Activated B cell treated with CpG ODN at 0.5 μM for 24 hours (primary cell): ENCODE results near the gene IGHMBP2. TPM values are rescaled to one million over a fixed set of nuclear protein-coding genes. Genes with fewer than 3 reads are reported as not detected.

Experiments
- ATAC-seq: fragments of 200-7000 bp; cut with Tn5 transposase; one replicate; pipeline ENCODE4 v1.10.0; 2021; ENCODE audit warnings: low read depth, mild to moderate bottlenecking, moderate library complexity
- CTCF ChIA-PET: fragments of 350-600 bp; sonication (Branson Sonifier 250); formaldehyde crosslinking; loops from one replicate; lab custom pipeline; 2021; ENCODE audit warnings: antibody characterized with exemption; lab: Charles Lee
- POLR2A ChIA-PET: fragments of 350-600 bp; sonication (Branson Sonifier 250); formaldehyde crosslinking; loops from one replicate; lab custom pipeline; 2021; ENCODE audit warnings: antibody characterized with exemption; lab: Charles Lee
- DNase-seq: peaks from one replicate; pipeline ENCODE4 v3.0.0; 2022
- H3K27ac Mint-ChIP-seq: one replicate; pipeline ENCODE4 v1.8.0; 2020; ENCODE audit warnings: mixed read lengths
- H3K27me3 Mint-ChIP-seq: one replicate; pipeline ENCODE4 v1.8.0; 2021; ENCODE audit warnings: mixed read lengths
- H3K36me3 Mint-ChIP-seq: one replicate; pipeline ENCODE4 v1.8.0; 2021; ENCODE audit warnings: low read depth, mixed read lengths
- H3K4me1 Mint-ChIP-seq: one replicate; pipeline ENCODE4 v1.8.0; 2021; ENCODE audit warnings: mixed read lengths
- H3K4me3 Mint-ChIP-seq: one replicate; pipeline ENCODE4 v1.8.0; 2020; ENCODE audit warnings: mild to moderate bottlenecking, mixed read lengths
- H3K9me3 Mint-ChIP-seq: one replicate; pipeline ENCODE4 v1.8.0; 2020; ENCODE audit warnings: mixed read lengths
- CTCF ChIP-seq: fragments of 200-600 bp; IDR thresholded peaks from one replicate; pipeline ENCODE4 v1.8.0; 2022; ENCODE audit warnings: antibody characterized with exemption, mild to moderate bottlenecking
- intact Hi-C: fragments of 100-400 bp; cut with micrococcal nuclease; formaldehyde crosslinking; loops from one replicate; pipeline ENCODE4 v1.15.1; 2024
- total RNA-seq: library from RNA; stranded (reverse); gene quantifications from 2 replicates; pipeline ENCODE4 v1.2.3, GENCODE V29; 2022

IGHMBP2 gene
- total RNA-seq, 1 donor from 2014 or later, result 33.8 TPM

DNA sequence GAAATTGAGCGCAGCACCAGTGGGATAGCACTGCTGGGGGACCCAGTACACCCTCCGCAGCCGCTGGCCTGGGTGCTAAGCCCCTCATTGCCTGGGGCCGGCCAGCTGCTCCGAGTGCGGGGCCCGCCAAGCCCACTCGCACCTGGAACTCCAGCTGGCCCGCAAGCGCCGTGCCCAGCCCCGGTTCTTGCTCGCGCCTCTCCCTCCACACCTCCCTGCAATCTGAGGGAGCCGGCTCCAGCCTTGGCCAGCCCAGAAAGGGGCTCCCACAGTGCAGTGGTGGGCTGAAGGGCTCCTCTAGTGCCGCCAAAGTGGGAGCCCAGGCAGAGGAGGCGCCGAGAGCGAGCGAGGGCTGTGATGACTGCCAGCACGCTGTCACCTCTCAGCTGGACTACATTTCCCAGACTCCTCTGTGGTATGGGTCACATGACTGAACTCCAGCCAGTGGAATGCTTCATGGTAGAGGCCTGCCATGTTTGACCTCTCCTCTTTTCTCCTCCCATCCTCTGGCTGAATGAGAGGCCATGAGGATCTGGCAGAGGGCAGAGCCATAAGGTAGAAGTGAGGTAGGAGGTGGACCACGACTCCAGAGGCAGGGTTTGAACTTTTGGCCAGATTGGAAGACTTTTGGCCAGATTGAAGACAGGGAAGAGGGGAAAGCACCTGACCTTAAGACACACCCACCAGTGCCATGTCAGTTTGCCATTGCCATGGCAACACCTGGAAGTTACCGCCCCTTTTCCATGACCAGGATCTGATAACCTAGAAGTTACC is 70.9 kb downstream of the IGHMBP2 start:
- H3K27ac Mint-ChIP-seq, result no peak overlapping the region
- H3K27me3 Mint-ChIP-seq, result peaks cover 20% of the 10 kb centered on the region
- TF ChIP-seq CTCF, result no peak
- ATAC-seq (peak; percentile 45), DNase-seq (no peak)
- intact Hi-C loops, result no loop called here
- H3K36me3 Mint-ChIP-seq, result no peaks in the 10 kb centered on the region
- CTCF ChIA-PET, result no interaction called here
- POLR2A ChIA-PET, result no interaction called here
- H3K4me3 Mint-ChIP-seq, result no peak overlapping the region
- H3K4me1 Mint-ChIP-seq, result no peaks in the 10 kb centered on the region
- no peaks in the 10 kb centered on the region for H3K9me3 Mint-ChIP-seq

DNA sequence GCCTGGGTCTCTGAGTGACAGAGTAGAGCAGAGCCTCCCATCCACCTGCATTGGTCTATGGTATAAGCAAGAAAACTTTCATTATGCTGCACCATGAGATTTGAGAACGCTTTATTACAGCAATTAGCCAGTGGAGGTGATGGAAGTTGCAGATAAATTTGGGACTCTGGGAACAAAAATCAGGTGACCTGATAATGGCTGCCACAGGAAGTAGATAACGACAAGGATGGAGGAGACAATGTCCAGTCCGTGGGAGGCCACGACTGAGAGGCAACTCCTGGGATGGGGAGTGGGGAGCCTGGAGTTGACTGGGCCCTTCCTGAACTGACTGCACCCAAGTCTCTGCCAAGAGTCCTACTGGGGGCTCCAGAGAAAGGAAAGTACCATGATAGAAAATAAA is 72.4 kb downstream of the IGHMBP2 start:
- Mint-ChIP-seq H3K4me3 (no peak overlapping the region), H3K27me3 (peaks cover 17% of the 10 kb centered on the region), H3K36me3 (no peaks in the 10 kb centered on the region), H3K27ac (no peak overlapping the region), H3K9me3 (no peaks in the 10 kb centered on the region), H3K4me1 (no peaks in the 10 kb centered on the region)
- TF ChIP-seq CTCF, result no peak
- POLR2A ChIA-PET, result no interaction called here
- intact Hi-C loops, result no loop called here
- ATAC-seq (no peak), DNase-seq (no peak)
- CTCF ChIA-PET, result no interaction called here

DNA sequence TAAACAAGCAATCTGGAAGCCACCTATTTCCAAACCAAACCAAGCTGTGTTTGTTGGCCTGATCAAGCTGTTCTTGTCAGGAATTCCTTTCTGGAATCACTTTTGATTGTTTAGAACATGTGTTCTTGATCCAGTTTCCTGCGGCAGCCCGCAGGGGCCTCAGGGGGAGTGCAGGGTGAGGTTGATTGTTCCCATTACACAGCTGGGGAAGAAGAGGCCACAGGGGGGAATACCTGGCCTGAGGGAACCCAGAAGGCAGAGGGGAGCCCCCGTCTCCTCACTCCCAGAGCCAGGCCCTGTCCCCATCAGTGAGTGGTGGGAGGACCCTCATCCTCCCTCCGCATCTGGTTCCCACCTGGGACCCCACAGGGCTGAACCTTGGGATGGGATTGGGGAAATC is 72.9 kb downstream of the IGHMBP2 start:
- ATAC-seq (no peak), DNase-seq (no peak)
- peaks cover 15% of the 10 kb centered on the region for H3K27me3 Mint-ChIP-seq
- POLR2A ChIA-PET, result interaction anchor here (0.6 kb wide), 1 partner anchor 14 kb away, joined by 4 read pairs; no protein-coding TSS in a partner anchor
- no peaks in the 10 kb centered on the region for H3K4me1 Mint-ChIP-seq
- intact Hi-C loops, result no loop called here
- H3K27ac Mint-ChIP-seq, result no peak overlapping the region
- no peak for TF ChIP-seq CTCF
- H3K9me3 Mint-ChIP-seq, result peaks cover under 1% of the 10 kb centered on the region
- H3K4me3 Mint-ChIP-seq, result no peak overlapping the region
- H3K36me3 Mint-ChIP-seq, result no peaks in the 10 kb centered on the region
- CTCF ChIA-PET, result interaction anchor here (0.8 kb wide), 1 partner anchor 23 kb away, joined by 3 read pairs; no protein-coding TSS in a partner anchor

DNA sequence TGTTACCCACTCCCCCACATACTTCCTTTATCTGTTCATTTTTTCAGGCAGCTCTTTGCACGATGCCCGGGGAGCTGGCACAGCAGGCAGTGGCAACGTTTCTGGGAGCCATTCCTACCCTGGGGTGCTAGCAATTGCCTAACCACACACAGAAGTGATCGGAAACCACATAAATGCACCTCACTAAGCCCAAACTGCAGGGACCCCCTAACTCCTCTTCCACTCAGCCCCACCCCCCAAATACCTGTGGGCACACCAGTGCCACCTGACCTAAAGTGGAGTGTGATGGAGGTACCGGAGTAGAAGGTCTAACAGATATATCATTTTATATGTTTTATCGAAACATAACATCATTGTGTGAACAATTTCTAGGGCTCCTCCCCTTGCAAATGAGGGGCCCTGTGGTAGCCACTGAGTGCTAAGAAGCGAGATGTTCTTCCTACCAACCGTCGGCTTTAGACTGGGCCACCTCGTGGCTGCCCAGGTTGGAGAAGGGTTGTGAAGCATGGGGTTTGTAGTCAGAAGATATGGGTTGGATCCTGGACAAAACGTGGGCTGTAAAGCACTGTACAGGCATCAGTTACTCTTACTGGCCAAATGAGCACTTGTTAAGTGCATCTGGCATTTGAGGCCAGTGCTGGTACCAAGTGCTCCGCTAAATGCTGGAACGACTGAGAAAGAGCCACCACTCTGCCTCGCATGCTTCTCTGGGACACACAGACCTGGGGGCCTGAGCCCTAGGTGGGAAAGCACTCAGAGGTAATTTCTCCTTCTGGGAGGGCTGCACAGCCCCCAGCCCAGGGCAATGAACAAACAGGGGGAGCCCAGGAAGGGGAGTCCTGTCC is 74.3 kb downstream of the IGHMBP2 start:
- Mint-ChIP-seq H3K4me3 (no peak overlapping the region), H3K9me3 (peaks cover 5% of the 10 kb centered on the region), H3K27me3 (peaks cover 11% of the 10 kb centered on the region), H3K27ac (no peak overlapping the region), H3K4me1 (no peaks in the 10 kb centered on the region), H3K36me3 (no peaks in the 10 kb centered on the region)
- POLR2A ChIA-PET, result interaction anchor here (0.7 kb wide), 1 partner anchor 18 kb away, joined by 4 read pairs; no protein-coding TSS in a partner anchor
- TF ChIP-seq CTCF, result no peak
- DNase-seq (no peak), ATAC-seq (no peak)
- intact Hi-C loops, result no loop called here
- CTCF ChIA-PET, result no interaction called here

DNA sequence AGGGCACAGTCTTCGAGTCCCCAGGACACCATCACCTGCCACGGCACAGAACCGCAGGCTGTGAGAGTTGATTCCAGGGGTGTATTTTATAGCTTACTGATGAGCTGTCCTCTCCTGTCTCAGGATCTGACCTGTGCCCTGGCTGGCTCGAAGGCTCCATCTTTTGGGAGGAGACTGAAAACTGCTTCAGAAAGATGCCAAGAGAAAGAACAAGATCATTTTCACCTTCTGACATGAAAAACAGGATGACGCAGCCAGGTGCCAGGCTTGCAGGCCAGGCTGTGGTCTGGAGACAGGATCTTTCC is 74.9 kb downstream of the IGHMBP2 start:
- H3K4me3 Mint-ChIP-seq, result no peak overlapping the region
- H3K9me3 Mint-ChIP-seq, result peaks cover 5% of the 10 kb centered on the region
- H3K36me3 Mint-ChIP-seq, result no peaks in the 10 kb centered on the region
- ATAC-seq (no peak), DNase-seq (no peak)
- peaks cover 11% of the 10 kb centered on the region for H3K27me3 Mint-ChIP-seq
- TF ChIP-seq CTCF, result no peak
- no peak overlapping the region for H3K27ac Mint-ChIP-seq
- intact Hi-C loops, result no loop called here
- CTCF ChIA-PET, result no interaction called here
- POLR2A ChIA-PET, result no interaction called here
- H3K4me1 Mint-ChIP-seq, result no peaks in the 10 kb centered on the region
